ENCODE results near the gene IFT122.
"Not testable (repeated sequence)": the region's sequence is repeated elsewhere in the genome, so short reads cannot be mapped to it uniquely, and the experiment has no call there.

DNA sequence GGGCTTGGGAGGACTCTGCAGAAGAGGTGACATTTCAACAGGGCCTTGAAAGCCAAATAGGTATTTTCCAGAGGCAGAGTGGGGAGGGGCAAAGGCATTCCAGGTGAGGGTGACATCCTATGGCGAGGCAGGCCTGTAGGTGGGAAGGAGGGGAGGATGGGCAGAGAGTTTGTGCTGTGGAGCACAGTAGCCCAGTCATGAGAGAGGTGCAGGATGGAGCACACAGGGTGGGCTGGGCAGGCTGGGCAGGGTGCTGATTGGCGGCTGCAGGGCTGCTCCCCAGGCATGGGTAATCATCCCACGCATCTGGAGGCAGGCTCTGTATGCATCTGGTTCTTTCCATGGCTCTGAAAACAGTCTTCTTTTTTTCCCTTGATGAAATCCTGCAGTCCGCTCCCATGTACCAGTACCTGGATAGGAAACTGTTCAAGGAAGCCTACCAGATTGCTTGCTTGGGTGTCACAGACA lies 47.9 kb downstream of the IFT122 start:
- not testable (repeated sequence) for TF ChIP-seq CTCF, EP300, POLR2A (IDR thresholded peaks at IDR 0.05)
